Endothelial cell of umbilical vein (primary cell): Measurements from ENCODE around the gene CDKN2AIP. TPM values are rescaled to one million over a fixed set of nuclear protein-coding genes. Genes with fewer than 3 reads are reported as not detected.

Experiments used
- BruUV-seq: library from RNA; stranded (reverse); fragments of 400-500 nt; replicated peaks from 2 replicates; lab custom pipeline; 2021; lab: Mats Ljungman, UMichigan
- CTCF ChIA-PET: fragments of 300-600, 350-600 bp; sonication (Branson Sonifier 250); formaldehyde crosslinking; loops from one replicate; lab custom pipeline; 2021; ENCODE audit warnings: antibody characterized with exemption, inconsistent platforms; lab: Charles Lee
- POLR2A ChIA-PET: fragments of 300-600, 350-600 bp; sonication (Branson Sonifier 250); formaldehyde crosslinking; loops from one replicate; lab custom pipeline; 2021; ENCODE audit warnings: antibody characterized with exemption, inconsistent platforms; lab: Charles Lee
- DNase-seq: peaks from one replicate; pipeline ENCODE4 v3.0.0-alpha.2; 2011; ENCODE audit warnings: low read depth, low spot score
- FAIRE-seq: peaks from 2 replicates; lab custom pipeline; 2011; peaks lifted over from hg19 to GRCh38; lab: Jason Lieb, UNC
- H2AFZ ChIP-seq: 2 replicates; pipeline ENCODE4 v1.6.0; 2012; ENCODE audit warnings: low read depth, low read length, control low read depth, inconsistent platforms
- H3K27ac ChIP-seq: 2 replicates; pipeline ENCODE4 v1.5.1; 2011; ENCODE audit warnings: low read depth, mild to moderate bottlenecking, control low read depth, low read length, moderate library complexity; ENCODE audit not compliant: insufficient read depth
- H3K27me3 ChIP-seq, 2 experiments: 2 replicates each; pipeline versions ENCODE4 v1.6.0 to v1.6.1; 2011; ENCODE audit warnings: low read length in 2 of 2, mixed read lengths in 1 of 2; ENCODE audit not compliant: control insufficient read depth in 2 of 2, insufficient read depth in 2 of 2
- H3K36me3 ChIP-seq, 2 experiments: 2 replicates in 1 of 2; 3 replicates in 1 of 2; pipeline ENCODE4 v1.5.1; 2011; ENCODE audit warnings: low read length in 2 of 2, mild to moderate bottlenecking in 1 of 2, moderate library complexity in 1 of 2; ENCODE audit not compliant: control insufficient read depth in 2 of 2, insufficient read depth in 2 of 2; ENCODE audit errors: extremely low read depth in 1 of 2
- H3K4me1 ChIP-seq: 3 replicates; pipeline ENCODE4 v1.5.1; 2011; ENCODE audit warnings: mild to moderate bottlenecking, low read length; ENCODE audit not compliant: control insufficient read depth, insufficient read depth; ENCODE audit errors: extremely low read depth
- H3K4me2 ChIP-seq: 2 replicates; pipeline ENCODE4 v1.6.1; 2011; ENCODE audit warnings: low read length, control low read depth, mixed read lengths; ENCODE audit not compliant: insufficient read depth
- H3K4me3 ChIP-seq, 3 experiments: fragments of 200-600 bp in 1 of 3; sonication (generic), shearing (Covaris generic) in 1 of 3; replicated peaks in 1 of 3; 2 replicates each; pipeline ENCODE4 v1.5.1; 2011 to 2016; ENCODE audit warnings: control low read depth in 3 of 3, low read length in 3 of 3, mild to moderate bottlenecking in 2 of 3, inconsistent platforms in 1 of 3, low read depth in 1 of 3, moderate library complexity in 1 of 3; ENCODE audit not compliant: insufficient read depth in 1 of 3
- H3K79me2 ChIP-seq: 2 replicates; pipeline ENCODE4 v1.6.0; 2012; ENCODE audit warnings: low read length, inconsistent platforms; ENCODE audit not compliant: control insufficient read depth, insufficient read depth
- H3K9ac ChIP-seq: replicated peaks from 2 replicates; pipeline ENCODE3; 2011; ENCODE audit warnings: low read length, control low read depth; ENCODE audit not compliant: insufficient read depth; ENCODE audit errors: extremely low read depth
- H3K9me1 ChIP-seq: replicated peaks from 3 replicates; pipeline ENCODE4 v1.6.0; 2011; ENCODE audit warnings: mild to moderate bottlenecking, low read length; ENCODE audit not compliant: control insufficient read depth, insufficient read depth; ENCODE audit errors: extremely low read depth
- H3K9me3 ChIP-seq: replicated peaks from 2 replicates; pipeline ENCODE4 v1.5.1; 2012; ENCODE audit warnings: low read length, inconsistent platforms; ENCODE audit not compliant: control insufficient read depth, insufficient read depth
- H4K20me1 ChIP-seq: replicated peaks from 2 replicates; pipeline ENCODE3; 2011; ENCODE audit warnings: mild to moderate bottlenecking, low read length; ENCODE audit not compliant: control insufficient read depth, insufficient read depth; ENCODE audit errors: extremely low read depth
- CTCF ChIP-seq, 2 donors: IDR thresholded peaks; 1 replicate in 1 of 2; 2 replicates in 1 of 2; pipeline ENCODE4 v1.5.1; 2011; ENCODE audit warnings: low read length in 2 of 2, mild to moderate bottlenecking in 2 of 2, moderate library complexity in 2 of 2, control low read depth in 1 of 2, inconsistent platforms in 1 of 2, low read depth in 1 of 2; ENCODE audit not compliant: insufficient read depth in 1 of 2; ENCODE audit errors: extremely low read depth in 1 of 2
- EZH2 ChIP-seq: IDR thresholded peaks from 2 replicates; pipeline ENCODE4 v1.6.1; 2012; ENCODE audit warnings: borderline replicate concordance, low read depth, mild to moderate bottlenecking, moderate library complexity, low read length, inconsistent platforms; ENCODE audit not compliant: severe bottlenecking
- FOS ChIP-seq: IDR thresholded peaks from 2 replicates; pipeline ENCODE4 v1.6.1; 2011; ENCODE audit warnings: mild to moderate bottlenecking, low read length, moderate library complexity, borderline replicate concordance; ENCODE audit not compliant: insufficient read depth
- GATA2 ChIP-seq: IDR thresholded peaks from 2 replicates; pipeline ENCODE4 v1.7.0; 2011; ENCODE audit warnings: low read depth, mild to moderate bottlenecking, moderate library complexity, mixed read lengths, low read length; ENCODE audit not compliant: insufficient read length, insufficient read depth
- JUN ChIP-seq: IDR thresholded peaks from 2 replicates; pipeline ENCODE4 v1.6.1; 2011; ENCODE audit warnings: borderline replicate concordance, low read depth; ENCODE audit not compliant: insufficient read length, insufficient read depth
- MAX ChIP-seq: IDR thresholded peaks from 2 replicates; pipeline ENCODE4 v1.6.1; 2011; ENCODE audit not compliant: insufficient read depth, insufficient read length
- MYC ChIP-seq: IDR thresholded peaks from one replicate; pipeline ENCODE4 v1.6.1; 2011; ENCODE audit warnings: mild to moderate bottlenecking, low read depth, low read length
- POLR2A ChIP-seq: IDR thresholded peaks from 2 replicates; pipeline ENCODE4 v1.6.1; 2012; ENCODE audit warnings: low read depth, mild to moderate bottlenecking, control low read depth, low read length
- POLR2AphosphoS5 ChIP-seq: IDR thresholded peaks from 2 replicates; pipeline ENCODE4 v1.6.1; 2012; ENCODE audit warnings: low read depth, mild to moderate bottlenecking, control low read depth, low read length, moderate library complexity; ENCODE audit not compliant: insufficient read depth
- dilution Hi-C: fragments of 300-500 bp; cut with MboI; formaldehyde crosslinking; loops from one replicate; pipeline ENCODE4 v1.15.0; 2019; ENCODE audit warnings: low sequenced_read_pairs; ENCODE audit not compliant: extremely low pct_ligation_motif_present
- intact Hi-C: fragments of 100-400 bp; cut with micrococcal nuclease; formaldehyde crosslinking; loops from one replicate; pipeline ENCODE4 v1.10.0; 2022
- polyA plus RNA-seq, 4 experiments: library from polyadenylated mRNA; depleted of rRNA in 3 of 4; stranded (reverse) in 3 of 4; unstranded in 1 of 4; fragments of >200 nt; gene quantifications; 2 replicates each; pipeline versions ENCODE4 v1.2.1 to v1.2.3, GENCODE V29; 2011 to 2012; ENCODE audit warnings: missing spikeins in 1 of 4
- total RNA-seq: library from RNA; stranded (reverse); gene quantifications from 2 replicates; pipeline ENCODE4 v1.2.3, GENCODE V29; 2021

The CDKN2AIP gene
- total and polyA plus RNA-seq, 2 donors (not counting 3 experiments of a cell fraction or from before 2014, with no cell fraction given), result 5.1 to 12.8 TPM

- BruUV-seq, result no TSS peak
- FAIRE-seq (peak; percentile 60), DNase-seq (peak; percentile 76)
- Histone ChIP-seq H3K27ac (no peak overlapping the region), H3K4me1 (no peaks in the 10 kb centered on the region), H3K9me3 (no peaks in the 10 kb centered on the region), H3K27me3 (no peaks in the 10 kb centered on the region), H2AFZ (peak overlapping the region; percentile 16), H3K4me3 (no peak overlapping the region), H3K4me2 (no peak overlapping the region), H4K20me1 (no peaks in the 10 kb centered on the region), H3K36me3 (no peaks in the 10 kb centered on the region), H3K9ac (no peak overlapping the region), H3K79me2 (no peaks in the 10 kb centered on the region), H3K9me1 (no peaks in the 10 kb centered on the region)
- TF ChIP-seq MYC (no peak), MAX (no peak), FOS (no peak), POLR2A (no peak), EZH2 (no peak), POLR2AphosphoS5 (no peak), CTCF (IDR thresholded peaks at IDR 0.05; ENCODE audit: extremely low read depth in 1 of 2, insufficient read depth in 1 of 2, low read depth in 1 of 2, low read length in 2 of 2) (peak; percentile 70 to 80), JUN (no peak), GATA2 (no peak)
- dilution Hi-C loops (no loop called here), intact Hi-C loops (loop anchor here (1.0 to 10.0 kb wide), 8 partner anchors 34 to 693 kb away; partner anchors contain the start of genes RWDD4 and TRAPPC11)
- ChIA-PET POLR2A (no interaction called here), CTCF (no interaction called here)
Measured at GRCh38 chr4:183471946-183472708, 27.7 kb downstream of the CDKN2AIP start.
